Parathyroid adenoma (tissue), 2 donors: ENCODE results near the gene TPP2.

ENCODE experiments used
- H2AFZ ChIP-seq: fragments of 300-600 bp; sonication (generic); one replicate; pipeline ENCODE4 v1.7.0; 2017; ENCODE audit warnings: antibody characterized with exemption, mild to moderate bottlenecking
- H3K27ac ChIP-seq: fragments of 300-600 bp; sonication (generic); one replicate; pipeline ENCODE4 v1.7.0; 2017
- H3K27me3 ChIP-seq: fragments of 300-600 bp; sonication (generic); one replicate; pipeline ENCODE4 v1.7.0; 2017; ENCODE audit warnings: low read length; ENCODE audit not compliant: control insufficient read depth, insufficient read depth
- H3K36me3 ChIP-seq: fragments of 300-600 bp; sonication (generic); one replicate; pipeline ENCODE4 v1.7.0; 2017; ENCODE audit warnings: low read length; ENCODE audit not compliant: control insufficient read depth, insufficient read depth
- H3K4me1 ChIP-seq: fragments of 300-600 bp; sonication (generic); one replicate; pipeline ENCODE4 v1.7.0; 2017; ENCODE audit warnings: control low read depth
- H3K4me2 ChIP-seq: fragments of 300-600 bp; sonication (generic); one replicate; pipeline ENCODE4 v1.7.0; 2017; ENCODE audit warnings: low read length
- H3K4me3 ChIP-seq: fragments of 300-600 bp; sonication (generic); one replicate; pipeline ENCODE4 v1.7.0; 2017; ENCODE audit warnings: low read depth, low read length
- H3K79me2 ChIP-seq: fragments of 300-600 bp; sonication (generic); one replicate; pipeline ENCODE4 v1.7.0; 2017; ENCODE audit warnings: control low read depth
- H3K9ac ChIP-seq: fragments of 300-600 bp; sonication (generic); one replicate; pipeline ENCODE4 v1.7.0; 2017; ENCODE audit warnings: mild to moderate bottlenecking
- H3K9me3 ChIP-seq: fragments of 300-600 bp; sonication (generic); one replicate; pipeline ENCODE4 v1.7.0; 2017; ENCODE audit warnings: low read length; ENCODE audit not compliant: control insufficient read depth
- TF ChIP-seq, protein P1 (sequence below): fragments of 300-600 bp; sonication (generic); IDR thresholded peaks from one replicate; pipeline ENCODE4 v1.7.0; 2017; ENCODE audit warnings: antibody characterized with exemption, mild to moderate bottlenecking
- donor health status: primary hyperparathyroidism.

TPP2 gene

DNA sequence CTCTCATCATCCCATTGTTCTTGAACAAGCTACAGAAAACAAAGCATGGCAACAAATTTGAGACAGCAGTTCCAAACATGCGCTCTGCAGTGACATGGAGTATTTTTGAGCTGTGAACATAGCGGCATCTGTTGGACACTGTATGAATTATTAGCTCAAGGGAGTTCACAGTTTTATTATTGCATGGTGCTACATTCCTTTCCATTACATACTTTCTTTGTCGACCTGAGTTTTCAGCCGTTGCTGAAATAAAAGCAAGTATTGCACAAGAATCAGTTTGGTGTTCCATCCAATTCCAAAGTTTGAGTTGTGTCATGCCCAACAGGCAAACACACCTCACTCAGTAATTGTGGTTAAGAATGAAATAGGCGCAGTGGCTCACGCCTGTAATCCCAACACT is 128.1 kb downstream of the TPP2 start:
- H3K4me1 ChIP-seq: no peaks in the 10 kb centered on the region
- TF ChIP-seq, protein P1, sequence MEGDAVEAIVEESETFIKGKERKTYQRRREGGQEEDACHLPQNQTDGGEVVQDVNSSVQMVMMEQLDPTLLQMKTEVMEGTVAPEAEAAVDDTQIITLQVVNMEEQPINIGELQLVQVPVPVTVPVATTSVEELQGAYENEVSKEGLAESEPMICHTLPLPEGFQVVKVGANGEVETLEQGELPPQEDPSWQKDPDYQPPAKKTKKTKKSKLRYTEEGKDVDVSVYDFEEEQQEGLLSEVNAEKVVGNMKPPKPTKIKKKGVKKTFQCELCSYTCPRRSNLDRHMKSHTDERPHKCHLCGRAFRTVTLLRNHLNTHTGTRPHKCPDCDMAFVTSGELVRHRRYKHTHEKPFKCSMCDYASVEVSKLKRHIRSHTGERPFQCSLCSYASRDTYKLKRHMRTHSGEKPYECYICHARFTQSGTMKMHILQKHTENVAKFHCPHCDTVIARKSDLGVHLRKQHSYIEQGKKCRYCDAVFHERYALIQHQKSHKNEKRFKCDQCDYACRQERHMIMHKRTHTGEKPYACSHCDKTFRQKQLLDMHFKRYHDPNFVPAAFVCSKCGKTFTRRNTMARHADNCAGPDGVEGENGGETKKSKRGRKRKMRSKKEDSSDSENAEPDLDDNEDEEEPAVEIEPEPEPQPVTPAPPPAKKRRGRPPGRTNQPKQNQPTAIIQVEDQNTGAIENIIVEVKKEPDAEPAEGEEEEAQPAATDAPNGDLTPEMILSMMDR: no peak
- H2AFZ ChIP-seq: no peak overlapping the region
- no peaks in the 10 kb centered on the region for H3K79me2 ChIP-seq
- no peak overlapping the region for H3K4me2 ChIP-seq
- no peaks in the 10 kb centered on the region for H3K36me3 ChIP-seq
- H3K9me3 ChIP-seq: no peaks in the 10 kb centered on the region
- H3K4me3 ChIP-seq: no peak overlapping the region
- H3K27ac ChIP-seq: no peak overlapping the region
- H3K27me3 ChIP-seq: no peaks in the 10 kb centered on the region
- no peak overlapping the region for H3K9ac ChIP-seq

DNA sequence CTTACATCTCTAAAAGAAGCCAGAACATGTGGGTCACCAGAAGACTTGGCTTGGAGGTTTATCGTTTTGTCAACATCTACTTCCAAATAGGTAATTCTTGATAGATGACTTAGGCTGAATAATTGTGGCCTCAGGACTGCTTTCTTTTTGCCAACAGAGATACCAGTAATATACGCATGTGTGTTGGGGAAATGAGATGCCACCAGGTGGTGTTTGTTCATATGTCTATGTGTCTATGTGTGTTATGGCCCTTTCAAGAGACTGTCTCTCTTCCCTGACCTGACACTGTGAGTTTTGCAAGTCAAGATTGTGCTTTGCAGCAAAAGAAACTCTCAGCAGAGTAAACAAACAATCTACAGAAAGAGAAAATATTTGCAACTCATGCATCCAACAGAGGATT is 129.6 kb downstream of the TPP2 start:
- Histone ChIP-seq H3K4me1 (no peaks in the 10 kb centered on the region), H3K36me3 (no peaks in the 10 kb centered on the region), H3K27me3 (no peaks in the 10 kb centered on the region), H3K4me3 (no peak overlapping the region), H3K4me2 (no peak overlapping the region), H2AFZ (no peak overlapping the region), H3K9me3 (no peaks in the 10 kb centered on the region), H3K9ac (no peak overlapping the region), H3K27ac (no peak overlapping the region), H3K79me2 (no peaks in the 10 kb centered on the region)
- TF ChIP-seq, protein P1: no peak
